HG02943 (cell line): ENCODE data around the gene SALL3.
"Not testable (repeated sequence)": the region's sequence is repeated elsewhere in the genome, so short reads cannot be mapped to it uniquely, and the experiment has no call there.

Experiments used
- ATAC-seq: cut with Tn5 transposase; IDR thresholded peaks from one replicate; pipeline ENCODE4 v1.9.1; 2021; ENCODE audit warnings: mild to moderate bottlenecking, low read depth, moderate library complexity; ENCODE audit not compliant: unreplicated experiment

The SALL3 gene

DNA sequence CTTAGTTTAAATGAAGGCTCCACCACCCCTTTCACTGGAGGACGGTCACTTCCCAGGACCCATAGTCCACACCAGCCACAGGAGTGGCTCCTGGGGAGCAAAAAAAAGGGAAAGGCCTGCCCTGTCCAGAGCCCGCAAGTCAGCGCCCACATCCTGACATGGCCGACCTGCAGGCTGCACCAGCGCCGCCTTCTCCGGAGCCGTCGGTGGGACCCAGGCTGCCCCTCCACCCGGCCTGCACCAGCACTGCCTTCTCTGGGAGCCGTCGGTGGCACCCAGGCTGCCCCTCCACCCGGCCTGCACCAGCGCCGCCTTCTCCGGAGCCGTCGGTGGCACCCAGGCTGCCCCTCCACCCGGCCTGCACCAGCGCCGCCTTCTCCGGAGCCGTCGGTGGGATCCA is 14.9 kb upstream of the SALL3 start:
- not testable (repeated sequence) for ATAC-seq

DNA sequence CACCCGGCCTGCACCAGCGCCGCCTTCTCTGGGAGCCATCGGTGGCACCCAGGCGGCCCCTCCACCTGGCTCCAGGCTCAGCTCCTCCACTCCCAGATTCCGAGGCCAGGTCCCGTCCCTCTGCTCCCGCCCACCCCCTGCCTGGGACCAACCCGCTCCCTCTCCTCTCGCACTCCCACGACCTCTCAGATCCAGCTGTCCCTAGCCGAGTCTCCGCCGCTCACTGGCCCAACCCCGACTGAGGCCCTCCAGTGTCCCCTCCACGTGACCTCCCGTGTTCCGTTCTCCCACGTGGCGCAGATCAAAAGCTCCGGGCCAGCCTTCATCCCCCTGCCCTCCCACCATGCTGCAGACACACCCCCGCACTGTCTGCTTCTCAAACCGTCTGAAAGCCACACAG is 14.4 kb upstream of the SALL3 start:
- ATAC-seq, result no peak

DNA sequence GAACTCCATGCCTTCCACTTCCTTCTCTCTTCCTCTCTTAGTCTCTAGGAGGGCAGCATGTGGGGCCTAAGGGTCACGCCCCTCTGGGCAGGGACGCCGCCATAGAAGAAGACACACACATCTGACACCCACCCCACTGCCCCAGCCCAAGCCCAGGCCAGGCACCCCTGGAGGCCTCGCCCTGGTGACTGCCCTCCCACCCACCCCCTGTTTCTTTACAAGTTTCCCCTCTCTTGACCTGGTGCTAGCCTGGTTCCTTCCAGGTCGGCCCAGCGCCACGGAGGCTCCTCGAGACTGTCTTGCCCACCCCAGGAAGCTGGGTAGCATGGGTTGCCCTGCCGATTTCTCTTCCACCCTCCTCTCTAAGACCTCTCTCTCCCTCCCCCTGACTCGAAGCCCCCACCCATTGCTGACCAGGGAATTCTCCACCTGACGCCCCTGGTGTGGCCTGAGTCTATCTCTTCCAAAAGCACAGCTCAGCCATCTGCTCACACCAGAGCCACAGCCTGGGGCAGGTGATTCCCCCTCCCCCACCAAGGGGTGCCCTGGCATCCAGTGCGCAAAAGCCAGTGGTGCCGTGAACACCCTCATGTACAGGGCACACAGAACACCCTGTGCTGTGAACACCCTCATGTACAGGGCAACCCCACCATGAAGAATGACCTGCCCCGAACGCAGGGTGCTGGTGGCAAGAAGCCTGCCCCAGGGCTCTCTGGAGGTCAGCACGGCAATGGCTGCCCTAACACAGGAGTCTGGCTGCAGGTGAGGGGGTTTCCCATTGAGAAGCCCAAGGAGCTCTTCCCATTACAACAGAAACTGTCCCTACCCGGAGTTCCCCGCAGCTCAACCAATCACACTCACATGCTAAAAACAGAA is 13.5 kb upstream of the SALL3 start:
- ATAC-seq, result no peak

DNA sequence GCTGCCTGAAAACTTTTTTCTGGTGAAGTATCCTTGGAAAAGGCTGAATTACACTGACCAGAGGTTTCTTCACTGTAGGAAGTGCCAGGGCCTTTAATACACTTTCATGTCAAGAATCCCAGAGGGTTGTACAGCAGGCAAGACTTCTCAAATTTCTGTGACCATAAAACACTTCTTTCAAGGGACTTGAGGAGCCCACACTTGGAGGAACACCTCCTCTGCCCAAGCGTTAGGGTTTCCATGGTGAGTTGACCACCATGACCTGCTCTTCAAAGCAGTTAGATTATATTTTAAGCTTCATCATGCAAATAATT is 12.9 kb upstream of the SALL3 start:
- no peak for ATAC-seq

DNA sequence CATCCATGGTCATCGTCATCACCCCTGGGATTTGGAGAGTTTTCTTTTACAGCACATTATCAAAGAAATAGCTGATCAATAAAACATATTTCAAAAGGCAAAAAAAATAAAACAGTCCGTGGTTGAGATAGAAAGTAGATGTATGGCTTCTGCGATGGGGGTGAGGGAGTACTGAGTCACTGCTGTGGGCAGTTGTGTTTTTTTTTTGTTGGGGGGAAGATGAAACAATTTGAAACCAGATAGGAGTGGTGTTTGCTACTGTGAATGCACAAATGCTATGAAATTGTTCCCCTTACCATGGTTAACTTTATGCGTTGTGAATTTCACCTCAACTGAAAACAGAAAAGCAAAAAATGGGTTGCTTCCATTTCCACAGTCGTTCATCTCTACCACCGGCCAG is 11.9 kb upstream of the SALL3 start:
- no peak for ATAC-seq

DNA sequence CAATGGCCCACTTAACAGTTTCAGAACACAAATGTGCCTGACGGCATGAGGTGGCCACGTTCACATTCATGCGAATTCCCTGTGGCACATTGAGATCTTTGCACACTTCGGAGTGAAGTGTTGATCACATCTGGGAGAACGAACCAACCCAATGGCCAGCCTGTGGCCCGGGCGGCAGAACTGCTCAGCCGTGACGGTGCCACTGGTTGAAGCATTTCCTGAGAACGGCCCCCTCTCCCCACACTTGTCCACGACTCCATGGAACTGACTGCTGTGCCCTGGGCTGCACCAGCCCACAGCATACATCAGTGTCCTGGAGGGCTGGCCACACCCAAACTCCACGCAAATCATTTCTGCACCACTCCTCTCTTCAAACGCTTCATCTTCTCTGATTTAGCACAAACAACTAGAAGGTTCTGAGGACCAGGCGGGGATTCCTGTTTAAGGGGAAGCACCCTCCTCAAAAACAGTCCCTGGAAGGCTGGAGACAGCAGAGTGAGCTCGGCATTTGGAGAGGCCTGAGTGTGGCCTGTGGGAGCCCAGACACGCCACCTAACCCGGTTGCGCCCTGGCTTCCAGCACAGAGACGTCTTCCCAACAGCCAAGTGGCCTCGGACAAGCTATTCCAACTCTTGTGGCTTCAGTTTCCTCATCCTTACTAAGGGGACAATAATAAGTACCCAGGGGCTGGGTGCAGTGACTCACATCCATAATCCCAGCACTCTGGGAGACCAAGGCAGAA is 9.9 kb upstream of the SALL3 start:
- no peak for ATAC-seq

DNA sequence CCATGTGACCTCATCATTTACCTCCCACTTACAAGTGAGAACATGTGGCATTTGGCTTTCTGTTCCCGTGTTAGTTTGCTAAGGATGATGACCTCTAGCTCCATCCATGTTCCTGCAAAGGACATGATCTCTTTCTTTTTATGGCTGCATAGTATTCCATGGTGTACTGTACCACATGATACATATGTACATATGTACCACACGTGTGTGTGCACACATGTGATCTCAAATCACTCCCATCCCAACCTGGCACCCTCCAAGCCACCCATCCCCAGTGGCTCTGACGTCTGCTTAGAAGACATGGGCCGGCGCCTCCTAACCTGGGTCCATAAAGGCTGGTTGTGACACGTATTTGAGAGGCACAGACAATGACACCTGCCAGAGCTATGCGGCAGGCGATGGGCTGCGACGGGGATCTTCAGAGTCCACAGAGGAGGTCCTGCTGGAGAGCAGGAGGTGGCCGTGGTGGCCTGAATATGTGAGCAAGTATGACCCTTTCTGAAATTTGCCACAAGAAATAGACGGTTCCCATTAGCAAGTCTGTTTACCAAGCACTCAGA is 8.8 kb upstream of the SALL3 start:
- no peak for ATAC-seq

DNA sequence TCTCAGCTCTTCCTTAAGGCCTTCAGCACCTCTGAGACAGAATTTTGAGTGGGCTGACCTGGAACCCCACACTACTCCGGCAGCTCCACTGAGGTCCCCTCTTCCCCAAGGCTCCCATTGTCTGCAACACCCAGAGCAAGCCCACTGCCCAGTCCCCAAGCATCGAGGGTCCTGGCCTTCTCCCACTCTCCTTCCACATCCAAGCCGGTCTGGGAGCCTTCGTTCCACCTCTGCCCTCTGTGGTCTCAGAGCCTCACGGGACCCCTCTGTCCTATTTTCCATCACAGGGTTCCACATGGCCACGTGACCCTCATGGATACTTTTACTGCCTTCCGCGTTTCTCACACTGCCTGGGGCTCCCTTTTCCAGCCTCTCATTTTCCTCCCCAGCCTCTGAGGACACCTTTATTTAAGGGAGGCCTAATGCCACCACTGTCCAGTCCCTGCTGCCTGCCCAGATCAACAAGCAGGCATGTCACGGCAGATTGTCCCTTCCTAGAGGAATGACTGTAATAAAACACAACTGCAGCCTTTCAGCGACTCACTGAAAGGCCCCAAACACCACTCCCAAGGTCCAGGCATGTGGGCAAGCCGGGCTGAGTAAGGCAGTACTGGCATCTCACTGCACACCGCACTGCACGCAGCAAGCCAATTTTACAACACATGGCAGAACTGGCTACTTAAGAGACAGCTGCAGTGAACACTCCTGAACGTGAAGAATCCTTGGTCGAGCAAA is 7.9 kb upstream of the SALL3 start:
- ATAC-seq, result no peak

DNA sequence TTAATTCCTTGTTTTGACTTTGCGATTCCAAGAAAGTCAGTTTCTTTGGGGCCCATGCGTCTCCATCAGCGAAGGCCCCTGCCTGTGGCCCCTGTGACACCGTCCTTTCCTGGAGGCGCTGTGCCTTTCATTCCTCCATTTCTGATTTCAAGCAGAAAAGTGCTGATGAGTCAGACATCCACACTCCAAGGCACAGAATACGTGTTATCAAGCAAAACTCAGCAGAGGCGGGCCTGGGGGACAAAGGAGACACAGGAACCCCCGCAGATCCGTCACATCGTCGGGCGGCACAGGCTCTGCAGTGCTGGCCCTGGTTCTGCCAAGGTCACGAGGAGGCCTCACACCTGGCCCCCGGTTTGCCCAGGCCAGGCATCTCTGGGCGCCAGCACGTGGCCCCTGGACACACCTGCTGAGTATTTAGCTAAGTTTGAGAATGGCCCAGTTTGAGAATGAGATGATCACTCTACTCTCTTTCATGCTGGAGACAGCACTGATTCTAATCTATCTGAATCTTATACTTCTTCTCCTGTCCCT is 7.2 kb upstream of the SALL3 start:
- ATAC-seq, result no peak

DNA sequence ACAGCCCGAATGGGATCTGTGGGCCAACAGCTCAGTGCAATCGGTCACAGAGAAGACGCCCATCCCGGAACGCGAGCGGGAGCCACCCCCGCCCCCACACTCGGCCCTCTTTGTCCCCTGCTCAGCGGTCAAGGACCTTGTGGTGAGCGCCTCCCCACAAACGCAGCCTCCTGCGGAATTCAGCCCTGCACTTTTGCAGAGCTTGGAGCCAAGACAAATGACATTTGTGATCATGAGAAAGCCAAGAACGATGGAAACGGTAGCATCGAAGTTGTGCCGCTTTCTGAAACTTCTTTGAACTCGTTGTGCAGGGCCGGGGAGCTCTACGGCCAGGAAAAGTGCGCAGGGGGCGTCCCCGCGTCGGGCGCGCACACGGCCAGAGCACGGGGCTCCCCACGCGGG is 6.7 kb upstream of the SALL3 start:
- ATAC-seq, result no peak

DNA sequence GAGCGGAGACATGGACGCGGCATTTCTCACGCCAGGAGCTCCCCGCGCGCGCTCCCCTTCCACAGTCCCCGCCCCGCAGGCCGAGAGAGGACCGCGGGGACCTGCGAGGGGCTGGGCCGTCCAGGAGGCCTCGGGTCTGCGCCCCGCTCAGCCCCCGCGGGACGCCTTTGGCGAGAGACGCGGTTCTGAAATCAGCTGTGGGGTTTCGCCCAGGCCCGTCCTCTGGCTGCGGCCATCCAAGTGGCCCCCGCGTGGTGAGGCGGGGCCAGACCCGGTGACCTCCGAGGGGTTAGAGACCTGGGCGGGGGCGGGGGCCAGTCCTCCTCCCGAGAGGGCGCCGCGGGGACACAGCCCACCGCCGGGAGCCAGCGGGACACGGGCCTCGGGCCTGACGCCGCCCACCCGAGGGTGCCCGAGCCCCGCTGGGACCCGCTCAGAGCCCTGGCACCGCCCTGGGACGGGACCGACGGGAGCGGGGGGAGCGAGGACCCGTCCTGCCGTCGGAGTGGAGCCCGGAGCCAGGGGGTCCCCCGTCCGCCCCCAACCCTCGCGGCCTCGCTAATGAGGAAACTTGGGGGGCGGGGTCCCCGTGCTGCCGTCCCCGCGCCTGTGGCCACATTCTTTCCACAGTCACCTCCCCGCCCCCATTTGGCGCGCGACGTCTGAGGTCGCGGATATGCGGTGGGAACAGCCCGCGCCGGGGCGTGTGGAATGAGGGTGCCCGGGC is 6.1 kb upstream of the SALL3 start:
- ATAC-seq, result no peak

DNA sequence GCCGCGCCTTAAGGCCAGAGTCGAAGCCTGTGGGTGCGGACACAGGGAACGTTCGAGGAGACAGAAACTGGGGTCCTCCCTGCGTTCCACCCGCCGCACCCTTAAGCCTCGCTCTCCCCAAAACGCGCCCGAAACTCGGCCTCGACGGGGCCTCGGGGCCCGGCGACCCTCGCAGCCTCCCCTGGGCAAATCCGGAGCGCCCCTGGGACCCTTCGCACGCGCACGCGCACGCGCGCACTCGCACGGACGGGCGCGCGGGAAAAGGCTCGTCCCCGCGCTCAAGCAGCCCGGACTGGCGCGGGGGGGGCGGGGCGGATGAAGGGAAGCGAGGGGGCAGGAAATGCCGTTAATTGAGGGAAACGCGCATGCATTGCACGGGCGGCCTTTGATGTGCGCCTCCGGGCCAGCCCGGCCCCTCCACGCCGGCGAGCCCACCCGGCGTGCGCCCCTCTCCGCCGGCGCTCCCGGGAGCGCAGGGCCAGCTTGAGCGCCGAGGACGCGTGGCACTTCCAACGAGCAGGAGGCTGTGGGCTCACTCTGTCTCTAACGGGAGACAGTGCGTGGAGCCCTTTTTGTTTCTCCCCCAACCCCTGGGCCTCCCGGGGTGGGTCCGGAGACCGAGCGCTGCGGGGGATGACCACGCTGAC is 5.4 kb upstream of the SALL3 start:
- ATAC-seq, result no peak

DNA sequence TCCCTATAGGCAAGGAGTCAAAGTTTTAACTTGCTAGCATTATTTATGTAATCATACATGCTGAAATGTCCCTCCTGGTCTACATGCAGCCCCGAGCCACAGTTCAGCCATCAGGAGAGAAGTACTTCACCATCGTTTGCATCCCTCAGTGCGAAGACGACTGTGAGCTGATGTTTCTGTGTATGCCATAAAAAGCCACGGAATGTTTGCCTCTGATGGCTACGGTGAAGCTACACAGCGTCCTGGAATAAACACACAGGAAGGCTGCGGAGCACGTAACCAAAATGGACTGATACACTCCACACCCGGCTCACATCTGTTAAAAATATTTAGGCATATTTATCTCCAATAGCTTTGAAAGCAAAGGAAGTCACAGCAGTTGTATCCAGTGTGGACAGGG is 4.3 kb upstream of the SALL3 start:
- no peak for ATAC-seq

DNA sequence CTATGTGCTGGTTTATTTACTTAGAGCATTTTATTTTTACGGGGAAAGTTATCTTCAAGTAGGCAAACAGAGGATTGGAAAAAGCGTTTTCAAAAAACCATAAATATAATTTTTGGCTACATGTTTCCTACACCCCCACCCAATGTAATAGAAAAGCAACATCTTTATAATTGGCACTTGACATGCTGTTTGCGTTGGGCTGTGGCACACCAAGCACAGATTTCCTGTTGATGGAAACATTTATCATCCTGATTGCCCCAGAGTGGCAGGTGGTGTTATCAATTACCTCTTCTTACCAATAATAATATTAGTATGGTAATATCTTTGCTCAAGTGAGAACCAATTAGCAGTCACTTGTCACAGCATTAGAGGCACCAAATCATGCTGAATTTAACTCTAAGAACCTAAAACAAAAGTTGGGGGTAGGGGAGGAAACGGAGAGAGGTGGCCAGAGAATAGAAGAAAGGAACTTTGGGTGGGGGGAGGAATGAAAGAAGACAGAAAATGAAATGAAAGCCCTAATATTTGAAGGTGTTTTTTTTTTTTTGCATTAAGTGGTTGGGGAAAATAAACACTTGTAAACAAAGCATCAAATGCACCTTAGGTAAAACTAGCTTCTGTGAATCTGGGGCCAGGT is 3.8 kb upstream of the SALL3 start:
- no peak for ATAC-seq

DNA sequence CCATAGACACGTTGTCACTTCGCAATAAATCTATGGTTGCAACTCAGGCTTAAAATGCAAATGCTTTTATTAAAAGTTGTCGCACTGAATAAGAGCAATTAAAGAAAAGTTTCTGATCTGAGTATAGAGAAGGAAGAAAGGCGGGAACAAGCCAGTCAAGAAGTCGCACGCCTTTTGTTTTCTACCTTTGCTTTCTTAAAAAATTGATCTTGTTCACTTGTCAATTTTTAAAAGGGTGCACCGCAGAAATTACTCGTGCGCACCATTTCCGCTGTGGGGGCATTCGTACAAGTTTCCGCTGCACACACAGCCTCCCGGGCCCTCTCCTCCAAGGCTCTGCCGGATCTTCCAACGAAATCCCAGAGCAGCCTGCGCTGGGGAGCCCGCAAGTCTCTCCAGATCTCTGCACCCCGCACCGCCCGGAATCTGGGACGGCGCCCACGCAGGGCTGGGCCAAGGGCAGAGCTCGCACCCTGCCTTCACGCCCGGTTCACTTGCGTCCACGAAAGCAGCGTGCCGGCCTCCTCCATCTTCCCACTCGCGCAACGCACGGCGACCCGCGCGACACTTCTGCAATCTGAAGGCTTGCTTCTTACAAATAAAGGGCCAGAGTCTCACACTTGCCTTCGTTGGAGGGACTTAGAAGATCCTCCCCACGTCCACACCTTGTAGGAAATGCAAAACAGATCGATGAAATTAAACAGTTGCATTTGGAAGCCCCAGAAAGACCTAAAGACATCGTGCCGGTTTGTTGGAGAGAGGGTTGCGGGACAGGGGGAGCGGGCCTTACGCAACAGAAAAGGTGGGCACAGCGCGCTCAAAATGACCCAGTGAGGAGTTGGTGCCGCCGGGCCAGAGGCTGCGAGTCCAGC is 2.6 kb upstream of the SALL3 start:
- no peak for ATAC-seq

DNA sequence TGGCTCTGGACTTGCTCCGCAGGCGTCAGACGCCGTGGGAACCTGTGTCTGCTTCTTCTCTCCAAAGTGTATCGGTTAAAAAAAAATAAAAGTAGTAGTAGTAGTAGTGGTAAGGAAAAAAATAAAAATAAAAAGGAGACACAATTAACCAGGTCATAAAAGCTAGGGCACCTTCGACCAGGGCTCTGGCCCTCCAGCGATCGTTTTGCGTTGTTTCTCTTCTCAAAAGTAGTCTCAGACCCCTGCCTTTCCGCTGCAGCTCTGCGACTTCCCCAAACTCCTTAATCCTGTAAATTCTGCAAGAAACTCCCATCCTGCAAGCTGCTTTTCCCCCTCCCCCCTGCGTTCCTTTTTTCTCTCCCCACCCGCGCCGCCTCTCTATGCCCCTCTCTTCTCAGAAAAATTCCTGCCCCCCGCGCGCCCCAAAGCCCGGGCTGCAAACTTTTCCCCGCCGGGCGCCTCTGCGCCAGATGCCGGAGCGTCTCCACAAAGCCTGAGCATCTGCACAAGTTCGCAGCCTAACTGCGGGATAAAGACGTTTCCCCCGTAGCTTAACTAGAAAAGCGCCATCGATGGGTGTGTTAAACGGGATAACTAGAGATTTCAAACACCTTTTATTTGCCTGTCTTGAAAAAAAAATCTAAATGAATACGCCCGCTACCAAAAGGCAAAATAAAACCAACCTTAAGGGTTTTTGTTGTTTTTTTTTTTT is 1.8 kb upstream of the SALL3 start:
- ATAC-seq, result no peak

DNA sequence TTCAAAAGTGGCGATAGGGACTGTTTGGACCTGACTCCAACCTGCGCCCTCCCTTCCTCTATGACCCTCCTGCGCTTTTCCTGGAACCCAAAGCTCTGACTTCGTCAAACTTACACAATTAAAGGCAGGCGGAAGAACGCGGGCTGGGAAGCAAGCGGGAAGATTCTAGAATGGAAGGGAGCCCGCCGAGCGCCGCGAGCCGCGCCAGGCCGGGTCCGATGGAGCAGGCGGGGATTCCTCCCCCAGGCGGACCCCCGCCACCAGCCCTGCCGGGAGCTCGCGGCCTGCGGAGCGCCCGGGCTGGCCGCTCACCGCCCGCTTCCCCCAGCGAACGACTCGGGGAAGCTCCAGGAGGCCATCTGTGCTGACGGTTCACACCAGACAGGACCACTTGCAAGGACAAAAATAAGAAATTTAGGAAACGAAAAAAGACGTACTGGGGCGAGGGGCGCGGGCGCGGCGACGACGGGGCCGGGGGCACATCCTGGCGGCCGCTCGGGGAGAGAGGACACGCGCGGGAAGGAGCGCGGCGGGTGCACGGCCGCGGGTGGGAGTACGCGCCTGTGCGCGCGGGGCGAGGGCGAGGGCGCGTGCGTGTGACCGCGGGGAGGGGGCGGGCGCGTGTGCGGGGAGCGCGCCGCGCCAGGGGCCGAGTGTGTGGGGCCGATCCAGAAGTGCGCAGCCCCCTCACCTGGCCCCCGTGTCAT is 1.1 kb upstream of the SALL3 start:
- no peak for ATAC-seq
